Mesothelial cell of epicardium (in vitro differentiated cells): ENCODE measurements around the gene SOX6. TPM values are rescaled to one million over a fixed set of nuclear protein-coding genes. Genes with fewer than 3 reads are reported as not detected.

Experiments
- DNase-seq, 2 experiments: peaks; one replicate each; pipeline ENCODE4 v3.0.0; 2021; ENCODE audit warnings: low spot score in 2 of 2; ENCODE audit not compliant: unreplicated experiment in 2 of 2
- H3K27ac Mint-ChIP-seq: 2 replicates; pipeline ENCODE4 v1.8.0; 2021; ENCODE audit warnings: mixed read lengths
- H3K27me3 Mint-ChIP-seq: 2 replicates; pipeline ENCODE4 v1.8.0; 2021; ENCODE audit warnings: low read depth, mixed read lengths
- H3K36me3 Mint-ChIP-seq: 2 replicates; pipeline ENCODE4 v1.8.0; 2021; ENCODE audit warnings: mixed read lengths
- H3K4me1 Mint-ChIP-seq: 2 replicates; pipeline ENCODE4 v1.8.0; 2021; ENCODE audit warnings: mixed read lengths
- H3K4me3 Mint-ChIP-seq: 2 replicates; pipeline ENCODE4 v1.8.0; 2021; ENCODE audit warnings: mild to moderate bottlenecking, moderate library complexity, mixed read lengths
- H3K9me3 Mint-ChIP-seq: 2 replicates; pipeline ENCODE4 v1.8.0; 2021; ENCODE audit warnings: mixed read lengths
- CTCF ChIP-seq: fragments of 200-600 bp; sonication (generic); IDR thresholded peaks from one replicate; pipeline ENCODE4 v1.5.0; 2021; ENCODE audit warnings: antibody characterized with exemption; ENCODE audit not compliant: unreplicated experiment
- total RNA-seq: library from RNA; stranded (reverse); gene quantifications from 3 replicates; pipeline ENCODE4 v1.2.1, GENCODE V29; 2021

SOX6 gene
- total RNA-seq, 1 donor from 2014 or later = 46.4 TPM

DNA sequence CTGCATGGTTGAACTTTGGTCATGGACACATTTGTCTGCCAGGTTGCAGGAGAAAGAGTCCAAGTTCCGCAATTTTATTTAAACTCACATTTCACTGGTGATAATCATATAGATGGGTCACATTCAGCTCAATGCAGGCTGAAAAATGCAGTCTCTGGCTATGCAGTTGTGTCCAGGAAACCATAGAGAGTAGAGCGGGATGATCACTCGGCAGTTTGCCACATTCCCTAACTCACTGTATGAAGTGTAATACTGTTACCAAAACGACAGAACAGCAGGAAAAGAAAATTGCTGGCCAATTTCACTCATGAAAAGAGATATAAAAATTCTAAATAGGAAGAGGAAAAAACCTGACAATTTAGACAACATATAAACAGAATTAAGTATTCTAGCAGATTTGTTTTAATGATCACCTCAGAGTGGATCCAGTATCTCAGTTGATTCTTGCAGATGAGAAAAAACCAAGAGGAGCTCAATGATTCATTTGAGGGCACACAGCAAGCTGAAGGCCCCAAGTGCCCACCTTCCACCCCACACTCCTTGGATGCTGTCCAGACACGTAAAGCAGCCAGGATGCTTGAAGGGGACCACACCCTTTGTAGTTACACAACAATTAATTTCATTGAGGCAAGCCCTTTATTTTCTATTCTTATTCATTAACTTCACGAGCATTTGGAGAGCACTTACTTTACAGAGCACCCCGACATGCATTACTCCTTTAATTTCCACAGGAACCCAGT lies 422.3 kb downstream of the SOX6 start:
- peaks cover 5% of the 10 kb centered on the region for H3K27me3 Mint-ChIP-seq
- no peak for TF ChIP-seq CTCF
- no peak overlapping the region for H3K27ac Mint-ChIP-seq
- H3K4me3 Mint-ChIP-seq = no peak overlapping the region
- no peak for DNase-seq
- no peaks in the 10 kb centered on the region for H3K4me1 Mint-ChIP-seq
- H3K9me3 Mint-ChIP-seq = peaks cover 12% of the 10 kb centered on the region
- H3K36me3 Mint-ChIP-seq = no peaks in the 10 kb centered on the region

DNA sequence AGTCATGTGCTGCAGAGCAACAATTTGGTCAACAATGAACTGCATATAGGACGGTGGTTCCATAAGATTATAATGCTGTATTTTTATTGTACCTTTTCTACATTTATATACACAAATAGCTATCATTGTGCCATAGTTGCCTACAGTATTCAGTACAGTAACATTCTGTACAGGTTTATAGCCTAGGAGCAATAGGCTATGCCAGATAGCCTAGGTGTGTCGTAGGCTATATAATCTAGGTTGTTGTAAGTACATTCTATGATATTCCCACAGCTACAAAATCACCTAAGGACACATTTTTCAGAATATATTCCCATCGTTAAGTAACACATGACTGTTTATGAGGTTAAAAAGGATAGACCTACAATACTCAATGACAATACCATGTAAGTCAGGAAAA lies 423.9 kb downstream of the SOX6 start:
- Mint-ChIP-seq H3K36me3 (no peaks in the 10 kb centered on the region), H3K9me3 (peaks cover 12% of the 10 kb centered on the region), H3K27me3 (peaks cover 7% of the 10 kb centered on the region), H3K4me3 (no peak overlapping the region), H3K4me1 (no peaks in the 10 kb centered on the region), H3K27ac (no peak overlapping the region)
- DNase-seq = no peak
- TF ChIP-seq CTCF = no peak

- Mint-ChIP-seq H3K27me3 (peaks cover 7% of the 10 kb centered on the region), H3K9me3 (peaks cover 12% of the 10 kb centered on the region), H3K4me3 (no peak overlapping the region), H3K27ac (no peak overlapping the region), H3K36me3 (no peaks in the 10 kb centered on the region), H3K4me1 (no peaks in the 10 kb centered on the region)
- DNase-seq = no peak
- TF ChIP-seq CTCF = no peak
Observed at GRCh38 chr11:15931497-15931896, 424.8 kb downstream of the SOX6 start.

DNA sequence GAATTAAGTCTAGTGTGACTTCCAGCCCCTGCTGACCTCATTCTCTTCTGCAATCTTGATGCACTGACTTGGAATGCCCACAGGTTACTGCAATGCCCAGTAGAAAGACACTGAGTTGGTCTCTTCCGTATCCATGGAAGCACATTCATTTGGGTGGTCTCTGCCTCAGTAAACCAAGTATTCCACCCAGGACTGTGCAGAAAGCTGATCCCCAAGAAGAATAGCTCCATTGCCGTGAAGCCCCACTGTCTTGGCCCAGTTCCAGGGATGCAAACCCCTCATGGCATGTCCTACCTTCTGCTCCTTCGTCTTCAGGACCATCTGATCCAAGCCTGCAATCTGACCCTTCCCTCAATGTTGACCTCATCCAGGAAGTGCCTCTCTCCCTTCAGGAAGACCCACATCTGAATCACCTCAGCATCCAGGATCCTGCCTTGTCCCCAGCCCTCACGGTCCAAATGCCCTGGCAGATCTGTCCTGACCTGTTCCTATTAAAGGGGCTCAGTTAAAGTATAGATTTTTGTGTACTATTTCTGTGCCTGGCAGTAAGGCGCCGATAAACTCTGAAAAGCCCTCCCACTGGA lies 425.8 kb downstream of the SOX6 start:
- H3K27me3 Mint-ChIP-seq = peaks cover 6% of the 10 kb centered on the region
- no peaks in the 10 kb centered on the region for H3K4me1 Mint-ChIP-seq
- TF ChIP-seq CTCF = no peak
- no peak overlapping the region for H3K27ac Mint-ChIP-seq
- H3K9me3 Mint-ChIP-seq = peaks cover 12% of the 10 kb centered on the region
- H3K36me3 Mint-ChIP-seq = no peaks in the 10 kb centered on the region
- no peak overlapping the region for H3K4me3 Mint-ChIP-seq
- DNase-seq = no peak

DNA sequence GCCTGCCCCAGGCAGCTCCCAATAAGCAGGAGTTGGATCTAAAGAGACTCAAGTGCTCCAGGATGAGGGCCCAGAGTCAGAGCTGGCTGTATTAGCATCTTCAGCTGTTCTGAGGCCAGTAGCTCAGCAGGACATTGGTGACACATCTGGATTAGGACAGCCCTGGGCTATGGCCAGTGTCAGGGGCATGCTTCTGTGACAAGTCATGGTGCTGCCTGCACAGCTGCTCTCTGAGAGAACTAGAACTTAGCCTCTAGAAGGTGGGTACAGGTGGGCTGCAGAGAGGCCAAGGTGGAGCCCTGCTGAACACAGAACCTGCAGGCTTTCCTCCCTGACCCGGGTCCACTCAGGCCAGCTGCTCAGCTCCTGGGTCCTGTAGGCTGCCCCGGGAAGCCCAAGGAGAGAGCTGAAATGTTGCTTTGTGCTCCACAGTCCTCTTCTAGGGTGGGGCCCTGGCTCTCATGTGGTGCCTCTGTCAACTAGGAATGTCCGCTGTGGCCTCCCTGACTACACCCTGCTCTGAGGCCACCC lies 426.9 kb downstream of the SOX6 start:
- Mint-ChIP-seq H3K36me3 (no peaks in the 10 kb centered on the region), H3K4me3 (no peak overlapping the region), H3K27ac (no peak overlapping the region), H3K4me1 (no peaks in the 10 kb centered on the region), H3K9me3 (peaks cover 12% of the 10 kb centered on the region), H3K27me3 (peaks cover 2% of the 10 kb centered on the region)
- no peak for TF ChIP-seq CTCF
- no peak for DNase-seq
